Activated T-helper 1 cell treated with anti-CD3 and anti-CD28 coated beads, Interleukin-12 subunit alpha, Interleukin-12 subunit beta, Interleukin-2, Interleukin-4 antibody, amounts not matched to agents 30 ng/mL and 10 ng/mL and 1 ng/mL, durations not matched to agents 14 hours and 24 hours and 36 hours (primary cell): ENCODE measurements around the gene NKAPL. TPM values are rescaled to one million over a fixed set of nuclear protein-coding genes. Genes with fewer than 3 reads are reported as not detected.

Experiments used
- DNase-seq: peaks from one replicate; pipeline ENCODE4 v3.0.0; 2021; ENCODE audit warnings: low spot score
- H3K27ac Mint-ChIP-seq: one replicate; pipeline ENCODE4 v1.8.0; 2021; ENCODE audit warnings: mild to moderate bottlenecking, mixed read lengths
- H3K27me3 Mint-ChIP-seq: one replicate; pipeline ENCODE4 v1.8.0; 2022; ENCODE audit warnings: mild to moderate bottlenecking, moderate library complexity, mixed read lengths; ENCODE audit not compliant: insufficient read depth
- H3K36me3 Mint-ChIP-seq: one replicate; pipeline ENCODE4 v1.8.0; 2021; ENCODE audit warnings: low read depth, mixed read lengths
- H3K4me1 Mint-ChIP-seq: one replicate; pipeline ENCODE4 v1.8.0; 2021; ENCODE audit warnings: low read depth, mixed read lengths
- H3K4me3 Mint-ChIP-seq: one replicate; pipeline ENCODE4 v1.8.0; 2021; ENCODE audit warnings: mild to moderate bottlenecking, moderate library complexity, mixed read lengths
- H3K9me3 Mint-ChIP-seq: one replicate; pipeline ENCODE4 v1.8.0; 2021; ENCODE audit warnings: mixed read lengths
- intact Hi-C: fragments of 100-400 bp; cut with micrococcal nuclease; formaldehyde crosslinking; loops from one replicate; pipeline ENCODE4 v1.15.1; 2024
- total RNA-seq: library from RNA; stranded (reverse); gene quantifications from 2 replicates; pipeline ENCODE4 v1.2.3, GENCODE V29; 2022

Gene NKAPL
- total RNA-seq, 1 donor from 2014 or later: 0.16 TPM

DNA sequence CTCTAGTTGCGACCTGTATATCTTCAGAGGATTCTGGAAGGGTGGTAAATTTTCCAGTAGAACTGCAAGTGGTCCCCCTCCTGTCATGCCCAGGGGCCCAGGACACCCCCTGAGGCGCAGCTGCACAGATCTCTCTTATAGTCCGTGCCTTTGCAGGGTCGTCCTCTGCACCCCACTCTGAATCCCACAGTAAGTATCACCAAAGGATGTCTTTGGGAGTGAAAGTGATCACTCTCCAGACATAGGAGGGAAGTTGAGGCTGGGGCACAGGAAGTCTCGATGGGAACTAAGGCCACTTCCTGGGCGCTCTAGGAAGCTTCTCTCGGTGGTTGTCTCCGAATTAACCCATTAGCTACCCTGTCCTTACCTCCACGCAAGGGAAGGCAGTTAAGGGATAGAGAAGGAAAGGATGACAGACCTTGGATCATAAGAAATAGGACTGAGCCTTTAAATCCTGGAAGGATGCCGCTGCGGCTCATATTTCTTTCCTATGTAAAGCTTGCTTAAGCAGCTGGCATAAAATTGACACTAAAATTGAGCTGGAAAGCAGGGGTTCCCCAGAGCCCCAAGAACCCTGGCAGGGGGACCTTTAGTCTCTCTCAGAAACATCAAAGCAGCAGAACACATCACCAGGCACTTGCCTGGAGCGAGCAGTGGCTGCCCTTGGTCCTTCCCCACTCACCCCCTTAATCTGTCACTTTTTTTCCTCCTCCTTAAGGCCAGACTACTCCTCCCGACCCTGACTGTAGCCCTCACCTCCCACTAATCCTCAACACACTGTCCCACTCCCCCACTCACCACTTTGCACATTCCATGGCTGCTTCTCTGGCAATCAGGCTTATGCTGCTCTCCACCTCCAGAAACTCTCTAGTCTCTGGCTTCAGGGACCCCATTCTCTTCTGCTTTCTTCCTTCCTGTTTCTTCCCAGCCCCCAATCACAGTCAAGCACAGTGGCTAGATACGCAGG, 6.8 kb upstream of the NKAPL start, which contains the start of gene ZKSCAN4:
Gene ZKSCAN4, minus strand, starts transcription at position 261 of the 967 bp plus-strand sequence. CDS start 289 bp downstream, outside the sequence.
- peak within 1 kb of the TSS; percentile 99 for H3K4me3 Mint-ChIP-seq
- peaks cover 3% of the 10 kb centered on the region for H3K27me3 Mint-ChIP-seq
- intact Hi-C loops: loop anchor here (1.0 to 5.0 kb wide), 10 partner anchors 15 to 171 kb away; partner anchors contain the start of genes PGBD1, ZKSCAN3, ZKSCAN8 and ZNF165
- peak within 1 kb of the TSS; percentile 89 for H3K27ac Mint-ChIP-seq
- peak; percentile 72 for DNase-seq
- peaks cover 26% of the 10 kb centered on the region for H3K4me1 Mint-ChIP-seq
- H3K9me3 Mint-ChIP-seq: no peaks in the 10 kb centered on the region
- peaks cover 12% of the 10 kb centered on the region for H3K36me3 Mint-ChIP-seq

DNA sequence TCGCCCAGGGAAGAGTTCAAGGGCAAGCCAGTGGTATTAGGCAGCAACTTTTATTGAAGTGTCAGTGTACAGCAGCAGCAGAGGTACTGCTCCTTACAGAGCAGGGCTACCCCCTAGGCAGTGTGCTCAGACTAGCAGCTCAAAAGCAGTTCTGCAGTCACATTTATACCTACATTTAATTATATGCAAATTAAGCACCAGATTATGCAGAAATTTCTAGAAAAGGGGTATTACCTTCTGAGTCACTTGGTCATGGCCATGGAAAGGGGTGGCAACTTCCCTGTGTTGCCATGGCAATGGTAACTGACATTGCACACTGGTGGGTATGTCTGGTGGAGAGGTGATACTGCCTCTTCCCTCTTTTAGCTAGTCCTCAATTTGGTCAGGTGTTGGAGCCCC, 5.0 kb upstream of the NKAPL start:
- DNase-seq: no peak
- H3K27ac Mint-ChIP-seq: no peak overlapping the region
- peaks cover 10% of the 10 kb centered on the region for H3K9me3 Mint-ChIP-seq
- intact Hi-C loops: loop anchor here (5.0 kb wide), 1 partner anchor 37 kb away; no protein-coding TSS in a partner anchor
- H3K36me3 Mint-ChIP-seq: peaks cover 11% of the 10 kb centered on the region
- peaks cover 3% of the 10 kb centered on the region for H3K27me3 Mint-ChIP-seq
- H3K4me1 Mint-ChIP-seq: peaks cover 31% of the 10 kb centered on the region
- no peak overlapping the region for H3K4me3 Mint-ChIP-seq

DNA sequence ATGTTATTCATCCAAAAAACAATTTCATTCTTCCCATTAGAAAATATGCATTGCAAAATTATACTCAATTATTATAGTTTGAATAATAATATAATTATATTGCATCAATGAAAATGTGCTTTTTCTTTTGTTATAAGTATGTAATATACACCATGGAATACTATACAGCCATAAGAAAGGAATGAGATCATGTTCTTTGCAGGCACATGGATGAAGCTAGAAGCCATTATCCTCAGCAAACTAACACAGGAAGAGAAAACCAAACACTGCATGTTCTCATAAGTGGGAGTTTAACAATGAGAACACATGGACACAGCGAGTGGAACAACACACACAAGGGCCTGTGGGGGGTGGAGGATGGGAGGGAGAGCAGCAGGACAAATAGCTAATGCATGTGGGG, 2.1 kb upstream of the NKAPL start:
- peaks cover 8% of the 10 kb centered on the region for H3K36me3 Mint-ChIP-seq
- intact Hi-C loops: no loop called here
- peaks cover 10% of the 10 kb centered on the region for H3K27me3 Mint-ChIP-seq
- H3K9me3 Mint-ChIP-seq: peaks cover 10% of the 10 kb centered on the region
- H3K4me3 Mint-ChIP-seq: no peak overlapping the region
- H3K27ac Mint-ChIP-seq: no peak overlapping the region
- DNase-seq: no peak
- H3K4me1 Mint-ChIP-seq: peaks cover 15% of the 10 kb centered on the region

DNA sequence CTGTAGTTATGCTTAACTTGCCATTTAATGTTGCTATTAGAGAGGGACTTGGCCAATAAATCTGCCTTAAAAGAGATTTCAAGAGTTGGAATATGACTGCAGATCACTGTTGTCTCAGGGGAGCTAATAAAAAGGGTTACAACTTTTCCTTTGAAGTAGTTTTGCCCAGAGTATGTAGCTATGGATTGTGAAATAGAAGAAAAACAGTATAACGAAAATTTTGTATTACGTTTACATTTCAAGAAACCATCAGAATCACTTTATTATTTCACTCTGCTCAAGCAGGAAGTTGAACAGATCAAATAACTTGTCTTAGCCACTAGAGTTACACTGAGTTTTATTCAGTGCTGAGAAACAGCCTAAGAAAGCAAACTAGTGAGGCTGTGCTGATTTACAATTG, 4.8 kb downstream of the NKAPL start:
- Mint-ChIP-seq H3K9me3 (peaks cover under 1% of the 10 kb centered on the region), H3K4me3 (no peak overlapping the region), H3K27ac (no peak overlapping the region), H3K27me3 (peaks cover 9% of the 10 kb centered on the region), H3K4me1 (peaks cover 6% of the 10 kb centered on the region), H3K36me3 (peaks cover 3% of the 10 kb centered on the region)
- no peak for DNase-seq
- intact Hi-C loops: loop anchor here (10.0 kb wide), 2 partner anchors 421 to 789 kb away; partner anchors contain the start of gene ZNF184

DNA sequence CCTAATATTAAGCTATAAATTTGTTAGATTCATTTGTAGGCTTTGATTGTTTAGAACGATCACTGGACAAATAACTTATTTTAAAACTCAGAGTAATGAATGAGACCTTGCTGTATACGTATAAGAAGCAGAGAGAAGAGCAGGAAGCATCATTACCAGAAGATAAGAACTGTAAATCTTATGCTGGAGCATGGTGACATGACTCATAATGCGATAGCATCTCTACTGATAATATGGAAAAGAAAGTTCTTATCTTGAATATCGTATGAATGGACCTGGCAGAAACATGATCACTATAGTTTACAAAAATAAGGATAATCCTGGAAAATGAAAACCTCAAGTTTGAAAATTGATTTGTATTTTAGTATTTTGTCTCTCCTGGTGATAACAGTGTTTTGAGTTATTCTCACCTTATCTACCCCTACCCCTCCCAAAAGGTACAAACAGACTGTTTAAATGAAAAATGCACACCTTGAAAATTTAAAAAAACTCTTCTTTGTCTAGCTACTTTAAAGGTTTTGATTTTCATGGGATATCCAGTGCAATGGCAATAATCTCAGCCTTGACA, 5.8 kb downstream of the NKAPL start:
- peaks cover 9% of the 10 kb centered on the region for H3K4me1 Mint-ChIP-seq
- H3K27me3 Mint-ChIP-seq: peaks cover 7% of the 10 kb centered on the region
- no peak for DNase-seq
- H3K27ac Mint-ChIP-seq: no peak overlapping the region
- H3K36me3 Mint-ChIP-seq: peaks cover 3% of the 10 kb centered on the region
- no peaks in the 10 kb centered on the region for H3K9me3 Mint-ChIP-seq
- intact Hi-C loops: loop anchor here (5.0 to 10.0 kb wide), 4 partner anchors 43 to 790 kb away; partner anchors contain the start of genes ZNF184 and ZSCAN16
- no peak overlapping the region for H3K4me3 Mint-ChIP-seq

DNA sequence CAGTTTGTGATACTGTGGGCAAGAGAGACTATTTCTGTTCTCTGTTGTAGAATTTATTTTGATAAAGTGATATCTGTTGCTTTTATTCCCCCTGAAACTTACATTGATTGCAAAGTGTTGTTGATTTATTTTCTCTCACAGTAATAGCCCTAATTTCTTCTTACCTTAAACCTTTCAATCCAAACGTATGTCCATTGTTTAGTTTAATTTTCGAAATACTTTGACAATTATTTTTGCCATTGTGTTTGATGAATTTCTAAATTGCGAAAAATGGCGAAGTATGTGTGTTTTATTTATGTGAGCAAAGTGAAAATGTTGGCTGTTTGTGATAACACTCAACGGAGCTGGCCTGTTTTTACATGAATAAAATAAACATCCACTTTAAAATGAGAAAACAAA, 7.5 kb downstream of the NKAPL start:
- intact Hi-C loops: loop anchor here (2.0 to 10.0 kb wide), 8 partner anchors 44 to 792 kb away; partner anchors contain the start of genes ZKSCAN3, ZNF184, ZSCAN12 and ZSCAN16
- Mint-ChIP-seq H3K27ac (no peak overlapping the region), H3K9me3 (no peaks in the 10 kb centered on the region), H3K4me1 (peaks cover 9% of the 10 kb centered on the region), H3K4me3 (no peak overlapping the region), H3K27me3 (peaks cover 2% of the 10 kb centered on the region), H3K36me3 (peaks cover 12% of the 10 kb centered on the region)
- no peak for DNase-seq

DNA sequence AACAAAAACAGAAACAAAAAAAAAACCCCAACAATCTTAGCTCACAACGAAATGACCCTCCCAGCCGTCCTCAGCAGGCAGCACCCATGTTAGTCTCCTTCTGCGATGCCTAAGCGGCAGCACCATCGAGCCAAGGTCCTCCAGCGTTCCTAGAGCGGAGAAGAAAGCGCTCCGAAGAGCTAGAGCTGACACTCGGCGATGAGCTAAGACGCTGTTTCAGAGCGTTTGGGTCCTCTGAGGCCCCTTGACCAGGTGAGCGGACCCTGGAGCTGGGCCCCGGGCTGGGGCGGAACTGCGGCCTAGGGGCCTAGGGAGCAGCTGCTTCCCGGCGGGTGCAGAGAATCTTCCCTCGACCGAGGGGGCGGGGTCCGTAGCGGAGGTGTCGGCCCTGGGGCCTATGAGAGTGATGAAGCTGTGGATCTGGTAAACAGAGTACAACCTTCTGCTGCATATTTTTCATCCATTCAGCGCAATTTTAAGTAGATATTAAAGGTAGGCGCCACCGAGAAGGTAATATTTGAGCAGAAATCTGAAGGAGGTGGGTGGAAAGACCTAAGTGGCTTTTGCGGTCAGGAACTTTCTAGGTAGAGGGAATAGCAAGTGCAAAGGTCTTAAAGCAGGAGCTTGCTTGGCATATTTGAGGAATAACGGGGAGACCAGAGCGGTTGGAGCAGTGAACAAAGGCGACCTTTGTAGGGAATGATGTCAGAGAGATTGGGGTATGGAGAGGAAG, 8.0 kb downstream of the NKAPL start, which contains the start of gene ZSCAN26:
Gene ZSCAN26, plus strand, starts transcription at position 182 of the 733 bp plus-strand sequence. CDS start 4,777 bp downstream, outside the sequence.
- H3K36me3 Mint-ChIP-seq: peaks cover 12% of the 10 kb centered on the region
- intact Hi-C loops: loop anchor here (1.0 to 10.0 kb wide), 11 partner anchors 15 to 792 kb away; partner anchors contain the start of genes ZKSCAN3, ZKSCAN4, ZNF184 and ZSCAN12
- DNase-seq: peak; percentile 78
- no peaks in the 10 kb centered on the region for H3K9me3 Mint-ChIP-seq
- H3K27ac Mint-ChIP-seq: no peak within 1 kb of the TSS
- H3K4me1 Mint-ChIP-seq: peaks cover 9% of the 10 kb centered on the region
- no peak within 1 kb of the TSS for H3K4me3 Mint-ChIP-seq
- H3K27me3 Mint-ChIP-seq: peaks cover 2% of the 10 kb centered on the region

DNA sequence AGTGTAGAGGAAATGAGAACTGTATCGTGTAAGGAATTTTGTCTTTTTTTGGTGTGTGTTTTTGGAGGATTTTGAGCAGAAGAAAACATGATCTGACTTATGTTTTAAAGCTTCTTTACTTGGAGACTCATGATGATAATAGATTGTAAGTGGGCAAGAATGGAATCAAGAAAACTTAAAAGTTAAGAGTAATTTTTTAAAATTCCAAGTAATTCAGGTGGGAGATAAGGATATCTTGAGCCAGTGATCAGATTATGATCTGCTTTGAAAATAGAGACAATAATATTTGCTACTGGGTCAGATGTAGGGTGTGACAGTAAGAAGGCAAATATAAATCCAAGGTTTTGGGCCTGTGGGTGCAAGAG, 8.6 kb downstream of the NKAPL start:
- Mint-ChIP-seq H3K4me3 (no peak overlapping the region), H3K4me1 (peaks cover 9% of the 10 kb centered on the region), H3K27ac (no peak overlapping the region), H3K36me3 (peaks cover 16% of the 10 kb centered on the region), H3K9me3 (no peaks in the 10 kb centered on the region), H3K27me3 (peaks cover 2% of the 10 kb centered on the region)
- DNase-seq: no peak
- intact Hi-C loops: loop anchor here (1.0 to 10.0 kb wide), 11 partner anchors 15 to 793 kb away; partner anchors contain the start of genes ZKSCAN3, ZKSCAN4, ZNF184 and ZSCAN12

DNA sequence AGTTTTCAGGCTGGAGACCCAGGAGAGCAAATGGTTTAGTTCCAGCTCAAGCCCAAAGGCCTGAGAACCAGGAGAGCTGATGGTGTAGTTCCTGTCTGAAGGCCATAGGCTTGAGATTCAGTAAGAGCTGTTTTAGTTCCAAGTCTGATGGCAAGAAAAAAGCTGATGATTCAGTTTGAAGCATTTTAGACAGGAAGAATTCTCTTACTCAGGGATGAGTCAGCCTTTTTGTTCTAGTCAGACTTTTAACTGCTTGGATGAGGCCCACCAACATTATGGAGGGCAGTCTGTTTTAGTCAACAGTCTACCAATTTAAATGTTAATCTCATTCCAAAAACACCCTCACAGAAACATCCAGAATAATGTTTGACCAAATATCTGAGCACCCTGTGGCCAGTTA, 10.4 kb downstream of the NKAPL start:
- no peak overlapping the region for H3K4me3 Mint-ChIP-seq
- H3K4me1 Mint-ChIP-seq: peaks cover 9% of the 10 kb centered on the region
- intact Hi-C loops: loop anchor here (1.0 to 10.0 kb wide), 5 partner anchors 47 to 795 kb away; partner anchors contain the start of genes ZNF184 and ZSCAN16
- no peak overlapping the region for H3K27ac Mint-ChIP-seq
- no peaks in the 10 kb centered on the region for H3K27me3 Mint-ChIP-seq
- no peaks in the 10 kb centered on the region for H3K9me3 Mint-ChIP-seq
- DNase-seq: no peak
- peaks cover 24% of the 10 kb centered on the region for H3K36me3 Mint-ChIP-seq

DNA sequence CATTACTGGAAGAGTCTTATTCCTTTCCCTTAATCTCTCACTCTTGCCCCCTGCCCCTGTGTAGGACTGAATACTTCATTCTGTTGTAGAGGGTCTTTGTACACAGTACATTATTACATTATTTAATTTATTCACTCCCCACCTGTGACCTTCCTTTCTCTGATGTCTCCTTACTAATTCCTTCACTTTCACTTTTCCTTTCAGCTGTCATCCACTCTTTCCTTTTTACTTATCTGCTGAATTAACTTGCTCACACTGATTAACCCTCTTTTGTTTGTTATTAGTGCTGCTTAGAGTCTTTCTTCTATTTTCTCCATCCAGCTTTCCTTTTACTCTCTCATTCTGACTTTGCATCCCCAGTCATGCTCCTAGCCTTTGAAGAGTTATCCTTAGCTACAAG, 15.8 kb downstream of the NKAPL start:
- Mint-ChIP-seq H3K36me3 (peaks cover 49% of the 10 kb centered on the region), H3K4me3 (no peak overlapping the region), H3K27ac (no peak overlapping the region), H3K9me3 (no peaks in the 10 kb centered on the region), H3K4me1 (peaks cover 9% of the 10 kb centered on the region), H3K27me3 (no peaks in the 10 kb centered on the region)
- intact Hi-C loops: no loop called here
- DNase-seq: no peak

DNA sequence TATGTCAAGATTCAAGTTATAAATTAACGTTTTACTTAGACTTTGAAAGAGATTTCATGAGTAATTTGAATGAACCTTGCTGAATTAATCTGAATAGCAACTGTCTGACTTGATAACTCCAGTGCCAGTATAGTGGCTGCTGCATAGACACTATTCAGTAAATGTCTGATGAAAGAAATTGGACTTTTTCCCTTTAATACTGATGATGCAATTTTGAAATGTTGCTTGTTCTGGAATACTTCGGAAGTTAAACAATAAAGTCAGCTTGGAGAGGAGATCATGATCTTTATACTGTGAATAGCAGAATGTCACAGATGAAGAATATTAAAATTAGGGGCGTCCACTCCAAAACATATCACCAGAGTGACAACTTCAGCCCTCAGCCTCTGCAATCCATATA, 18.6 kb downstream of the NKAPL start:
- Mint-ChIP-seq H3K9me3 (no peaks in the 10 kb centered on the region), H3K27me3 (peaks cover 2% of the 10 kb centered on the region), H3K36me3 (peaks cover 34% of the 10 kb centered on the region), H3K4me1 (peaks cover 16% of the 10 kb centered on the region), H3K4me3 (no peak overlapping the region), H3K27ac (no peak overlapping the region)
- no peak for DNase-seq
- intact Hi-C loops: no loop called here
